WERI-Rb-1 (cell line): ENCODE measurements around the gene GUK1.
"Not testable (repeated sequence)": the region's sequence is repeated elsewhere in the genome, so short reads cannot be mapped to it uniquely, and the experiment has no call there.

Experiments
- DNase-seq: peaks from one replicate; pipeline ENCODE4 v3.0.0-alpha.2; 2020
- H3K27ac ChIP-seq: fragments of 250-450 bp; sonication (Bioruptor Pico); 2 replicates; pipeline ENCODE4 v1.5.1; 2020; ENCODE audit warnings: mild to moderate bottlenecking, moderate library complexity
- H3K27me3 ChIP-seq: fragments of 250-450 bp; sonication (Bioruptor Pico); 2 replicates; pipeline ENCODE4 v1.5.1; 2021; ENCODE audit warnings: mild to moderate bottlenecking, low read depth, moderate library complexity; ENCODE audit not compliant: insufficient read depth, severe bottlenecking
- H3K36me3 ChIP-seq: fragments of 250-450 bp; sonication (Bioruptor Pico); 2 replicates; pipeline ENCODE4 v1.5.1; 2020; ENCODE audit warnings: mild to moderate bottlenecking, moderate library complexity
- H3K4me3 ChIP-seq: 2 replicates; pipeline ENCODE4 v1.5.1; 2011; ENCODE audit warnings: low read depth, mild to moderate bottlenecking, control low read depth, low read length
- H3K9me3 ChIP-seq: fragments of 250-450 bp; sonication (Bioruptor Pico); 2 replicates; pipeline ENCODE4 v1.5.1; 2021; ENCODE audit warnings: mild to moderate bottlenecking, moderate library complexity; ENCODE audit not compliant: severe bottlenecking
- CTCF ChIP-seq: IDR thresholded peaks from 2 replicates; pipeline ENCODE4 v1.5.1; 2011; ENCODE audit warnings: low read depth, mild to moderate bottlenecking, control low read depth, inconsistent platforms, low read length

Gene GUK1

GRCh38 chr1:228172591-228173527 is 32.8 kb downstream of the GUK1 start:
- Histone ChIP-seq H3K4me3 (no peak overlapping the region), H3K27ac (no peak overlapping the region), H3K9me3 (no peaks in the 10 kb centered on the region), H3K36me3 (no peaks in the 10 kb centered on the region), H3K27me3 (no peaks in the 10 kb centered on the region)
- DNase-seq, result no peak
- no peak for TF ChIP-seq CTCF

- H3K36me3 ChIP-seq, result not testable (repeated sequence)
These were observed 33.7 kb downstream of the GUK1 start for GRCh38 chr1:228173528-228174481.

GRCh38 chr1:228174482-228175315 is 34.6 kb downstream of the GUK1 start:
- Histone ChIP-seq H3K4me3 (no peak overlapping the region), H3K9me3 (no peaks in the 10 kb centered on the region), H3K36me3 (no peaks in the 10 kb centered on the region), H3K27me3 (no peaks in the 10 kb centered on the region), H3K27ac (no peak overlapping the region)
- no peak for TF ChIP-seq CTCF
- DNase-seq, result no peak

More at GRCh38 chr1:228173528-228174481, 33.7 kb downstream of the GUK1 start:
- not testable (repeated sequence) for H3K27ac ChIP-seq, H3K27me3 ChIP-seq, H3K4me3 ChIP-seq, DNase-seq, H3K9me3 ChIP-seq

- H3K9me3 ChIP-seq, result no peaks in the 10 kb centered on the region
- H3K4me3 ChIP-seq, result no peak overlapping the region
- H3K27ac ChIP-seq, result no peak overlapping the region
- no peak for DNase-seq
- H3K27me3 ChIP-seq, result no peaks in the 10 kb centered on the region
- no peak for TF ChIP-seq CTCF
- no peaks in the 10 kb centered on the region for H3K36me3 ChIP-seq
These were observed 35.4 kb downstream of the GUK1 start for GRCh38 chr1:228175316-228176023.

GRCh38 chr1:228176024-228176395 is 35.9 kb downstream of the GUK1 start:
- no peak for TF ChIP-seq CTCF
- Histone ChIP-seq H3K4me3 (no peak overlapping the region), H3K36me3 (no peaks in the 10 kb centered on the region), H3K27ac (no peak overlapping the region), H3K27me3 (no peaks in the 10 kb centered on the region), H3K9me3 (no peaks in the 10 kb centered on the region)
- DNase-seq, result no peak
